ENCODE results near the gene VIPR2. TPM values are rescaled to one million over a fixed set of nuclear protein-coding genes. Genes with fewer than 3 reads are reported as not detected.

VIPR2 gene
- total RNA-seq, 4 donors from 2014 or later = 1.8 to 3.7 (median 2.7) TPM

- WGBS, 2 donors (ENCODE audit: low coverage in 1 of 2) = 26 to 53% methylated on average over 4 to 19 of the region's 19 CpGs
- Histone ChIP-seq H3K36me3 (no peaks in the 10 kb centered on the region), H3K27ac (no peak overlapping the region), H3K4me3 (no peak overlapping the region), H3K9me3 (no peaks in the 10 kb centered on the region), H3K4me1 (peaks cover 0 to 7% (median 0%) of the 10 kb centered on the region in 4 donors), H3K27me3 (peaks cover 27% of the 10 kb centered on the region)
- intact Hi-C loops (cut with DNase I; ENCODE audit: low total_unique reads) (no loop called here), in situ Hi-C loops (cut with MboI; ENCODE audit: low pct_ligation_motif_present in 1 of 4, low pct_unique_long_range_greater_than_20kb in 1 of 4, low sequenced_read_pairs in 3 of 4) (no loop called here)
- no peak for TF ChIP-seq EP300 (IDR thresholded peaks at IDR 0.05; ENCODE audit: low read depth)
- TF ChIP-seq POLR2AphosphoS5 (IDR thresholded peaks at IDR 0.05) = no peak
- TF ChIP-seq CTCF (IDR thresholded peaks at IDR 0.05) = no peak
- no peak for TF ChIP-seq POLR2A (IDR thresholded peaks at IDR 0.05)
- DNase-seq = no peak
Measured at GRCh38 chr7:159115601-159116501, 28.8 kb downstream of the VIPR2 start.

GRCh38 chr7:159114981-159115380 is 29.7 kb downstream of the VIPR2 start:
- Histone ChIP-seq H3K36me3 (no peaks in the 10 kb centered on the region), H3K4me3 (no peak overlapping the region), H3K4me1 (peaks cover 0 to 7% (median 0%) of the 10 kb centered on the region in 4 donors), H3K9me3 (no peaks in the 10 kb centered on the region), H3K27me3 (peaks cover 27% of the 10 kb centered on the region), H3K27ac (no peak overlapping the region)
- no peak for DNase-seq
- in situ Hi-C loops (cut with MboI; ENCODE audit: low pct_ligation_motif_present in 1 of 4, low pct_unique_long_range_greater_than_20kb in 1 of 4, low sequenced_read_pairs in 3 of 4) = no loop called here
- WGBS, 2 donors (ENCODE audit: low coverage in 1 of 2) = 45 to 57% methylated on average over 7 of the region's 7 CpGs
- intact Hi-C loops (cut with DNase I; ENCODE audit: low total_unique reads) = no loop called here
- TF ChIP-seq POLR2AphosphoS5 (IDR thresholded peaks at IDR 0.05) = no peak

GRCh38 chr7:159114096-159114495 is 30.6 kb downstream of the VIPR2 start:
- no peak overlapping the region for H3K4me3 ChIP-seq
- H3K27me3 ChIP-seq = peaks cover 27% of the 10 kb centered on the region
- peaks cover 0 to 7% (median 0%) of the 10 kb centered on the region in 4 donors for H3K4me1 ChIP-seq
- DNase-seq = no peak
- in situ Hi-C loops (cut with MboI; ENCODE audit: low pct_ligation_motif_present in 1 of 4, low pct_unique_long_range_greater_than_20kb in 1 of 4, low sequenced_read_pairs in 3 of 4) = no loop called here
- H3K9me3 ChIP-seq = no peaks in the 10 kb centered on the region
- H3K36me3 ChIP-seq = no peaks in the 10 kb centered on the region
- 59 to 61% methylated on average over 7 of the region's 7 CpGs for WGBS, 2 donors (ENCODE audit: low coverage in 1 of 2)
- no peak for TF ChIP-seq POLR2A (IDR thresholded peaks at IDR 0.05)
- TF ChIP-seq EP300 (IDR thresholded peaks at IDR 0.05; ENCODE audit: low read depth) = no peak
- no peak for TF ChIP-seq CTCF (IDR thresholded peaks at IDR 0.05)
- TF ChIP-seq POLR2AphosphoS5 (IDR thresholded peaks at IDR 0.05) = no peak
- no peak overlapping the region for H3K27ac ChIP-seq
- intact Hi-C loops (cut with DNase I; ENCODE audit: low total_unique reads) = no loop called here

GRCh38 chr7:159113056-159113455 is 31.6 kb downstream of the VIPR2 start:
- Histone ChIP-seq H3K36me3 (no peaks in the 10 kb centered on the region), H3K4me1 (peaks cover 0 to 13% (median 0%) of the 10 kb centered on the region in 4 donors), H3K4me3 (no peak overlapping the region), H3K27me3 (peaks cover 27% of the 10 kb centered on the region), H3K9me3 (no peaks in the 10 kb centered on the region), H3K27ac (no peak overlapping the region)
- intact Hi-C loops (cut with DNase I; ENCODE audit: low total_unique reads) (no loop called here), in situ Hi-C loops (cut with MboI; ENCODE audit: low pct_ligation_motif_present in 1 of 4, low pct_unique_long_range_greater_than_20kb in 1 of 4, low sequenced_read_pairs in 3 of 4) (no loop called here)
- WGBS, 2 donors (ENCODE audit: low coverage in 1 of 2) = 51 to 53% methylated on average over 7 to 8 of the region's 8 CpGs
- no peak for DNase-seq
- no peak for TF ChIP-seq POLR2AphosphoS5 (IDR thresholded peaks at IDR 0.05)
- no peak for TF ChIP-seq CTCF (IDR thresholded peaks at IDR 0.05)
- no peak for TF ChIP-seq EP300 (IDR thresholded peaks at IDR 0.05; ENCODE audit: low read depth)
- no peak for TF ChIP-seq POLR2A (IDR thresholded peaks at IDR 0.05)
